GM18499 (cell line): ENCODE data around the gene ETV2.

Experiments
- ATAC-seq: cut with Tn5 transposase; IDR thresholded peaks from one replicate; pipeline ENCODE4 v1.9.1; 2021; ENCODE audit warnings: moderate number of reproducible peaks; ENCODE audit not compliant: insufficient read depth, unreplicated experiment

The ETV2 gene

GRCh38 chr19:35623327-35624010 lies 18.1 kb upstream of the ETV2 start:
- no peak for ATAC-seq

GRCh38 chr19:35628264-35628564 lies 13.3 kb upstream of the ETV2 start:
- ATAC-seq = peak; percentile 7

GRCh38 chr19:35628565-35629331 lies 12.8 kb upstream of the ETV2 start, which contains the start of gene RBM42:
Gene RBM42 (plus strand): TSS chr19:35629036. CDS start chr19:35629154, 118 bp downstream.
- ATAC-seq = peak; percentile 89

- no peak for ATAC-seq
These were observed 12.3 kb upstream of the ETV2 start for GRCh38 chr19:35629332-35629633.

GRCh38 chr19:35633727-35634440 lies 7.7 kb upstream of the ETV2 start:
- ATAC-seq = no peak

GRCh38 chr19:35636651-35637050 lies 4.9 kb upstream of the ETV2 start:
- ATAC-seq = no peak

GRCh38 chr19:35637165-35637564 lies 4.4 kb upstream of the ETV2 start:
- ATAC-seq = no peak

- no peak for ATAC-seq
These were observed 2.3 kb upstream of the ETV2 start for GRCh38 chr19:35639321-35639639.

- no peak for ATAC-seq
These were observed 1.7 kb upstream of the ETV2 start for GRCh38 chr19:35639863-35640262.

GRCh38 chr19:35642312-35642711 lies 767 bp downstream of the ETV2 start:
- ATAC-seq = no peak

- no peak for ATAC-seq
These were observed 1.3 kb downstream of the ETV2 start for GRCh38 chr19:35642798-35643254.

- no peak for ATAC-seq
These were observed 2.0 kb downstream of the ETV2 start for GRCh38 chr19:35643255-35644205.

GRCh38 chr19:35644206-35644986 lies 2.9 kb downstream of the ETV2 start:
- peak; percentile 35 for ATAC-seq

GRCh38 chr19:35644987-35645679 lies 3.6 kb downstream of the ETV2 start:
- no peak for ATAC-seq

- ATAC-seq = no peak
These were observed 4.4 kb downstream of the ETV2 start for GRCh38 chr19:35645680-35646511.

- ATAC-seq = peak; percentile 44
These were observed 6.7 kb downstream of the ETV2 start, which contains the start of gene COX6B1 for GRCh38 chr19:35648017-35648961. Gene COX6B1 (plus strand): TSS chr19:35648323. CDS start chr19:35651244, 2,921 bp downstream.

GRCh38 chr19:35650581-35650980 lies 9.0 kb downstream of the ETV2 start:
- ATAC-seq = no peak
